ENCODE results near the gene HLA-DRA. TPM values are rescaled to one million over a fixed set of nuclear protein-coding genes. Genes with fewer than 3 reads are reported as not detected.

HLA-DRA gene
- total RNA-seq (10 to 100 TPM; 40.9 to 90.1 TPM), polyA plus RNA-seq (ENCODE audit: insufficient read length in 2 of 2) (10 to 100 TPM in 1 of 2 donors, 1 to 10 TPM in 1; 9.5 to 22.0 TPM)
- long read RNA-seq, donor 1, transcript HLA-DRA-202 (5 exons, 1,280 nt), result major isoform, 5 of 5 reads
- long read RNA-seq, donor 1, partial matches to known transcripts, result 0 of 5 reads
- long read RNA-seq, donor 1, other reads (novel, unspliced or antisense), result 0 of 5 reads
- long read RNA-seq, donor 2, partial matches to known transcripts, result 0 of 4 reads
- long read RNA-seq, donor 2, other reads (novel, unspliced or antisense), result 0 of 4 reads
- long read RNA-seq, donor 3, partial matches to known transcripts, result 0 of 2 reads
- long read RNA-seq, donor 3, other reads (novel, unspliced or antisense), result 0 of 2 reads
- long read RNA-seq, donor 4, transcript HLA-DRA-202 (5 exons, 1,280 nt), result major isoform, 53 of 66 reads
- long read RNA-seq, donor 4, partial matches to known transcripts, result 12 of 66 reads
- long read RNA-seq, donor 4, other reads (novel, unspliced or antisense), result 0 of 66 reads

DNA sequence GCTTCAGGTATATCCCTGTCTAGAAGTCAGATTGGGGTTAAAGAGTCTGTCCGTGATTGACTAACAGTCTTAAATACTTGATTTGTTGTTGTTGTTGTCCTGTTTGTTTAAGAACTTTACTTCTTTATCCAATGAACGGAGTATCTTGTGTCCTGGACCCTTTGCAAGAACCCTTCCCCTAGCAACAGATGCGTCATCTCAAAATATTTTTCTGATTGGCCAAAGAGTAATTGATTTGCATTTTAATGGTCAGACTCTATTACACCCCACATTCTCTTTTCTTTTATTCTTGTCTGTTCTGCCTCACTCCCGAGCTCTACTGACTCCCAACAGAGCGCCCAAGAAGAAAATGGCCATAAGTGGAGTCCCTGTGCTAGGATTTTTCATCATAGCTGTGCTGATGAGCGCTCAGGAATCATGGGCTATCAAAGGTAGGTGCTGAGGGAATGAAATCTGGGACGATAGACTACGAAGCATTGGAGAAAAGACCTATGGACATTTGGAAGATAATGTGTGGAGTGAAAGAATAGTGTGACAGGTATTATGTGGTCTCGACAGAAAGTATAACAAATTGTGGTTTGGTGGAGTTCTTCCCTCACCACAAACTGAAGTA is at the start of gene HLA-DRA:
TSS of gene HLA-DRA (plus strand) at position 286 of the 613 bp plus-strand sequence. CDS start at position 350, 64 bp downstream.
- no peak within 1 kb of the TSS for H3K27ac ChIP-seq (ENCODE audit: low read depth, low read length)
- no peaks in the 10 kb centered on the region for H3K9me3 ChIP-seq (ENCODE audit: control insufficient read depth, insufficient read depth, low read length)
- peak within 1 kb of the TSS; percentile 21 for H3K4me3 ChIP-seq (ENCODE audit: low read depth, low read length)
- H3K4me1 ChIP-seq (ENCODE audit: control insufficient read depth, insufficient read depth, low read length), result no peaks in the 10 kb centered on the region
- no peaks in the 10 kb centered on the region for H3K36me3 ChIP-seq (ENCODE audit: control insufficient read depth, insufficient read depth, low read length)
- WGBS (ENCODE audit: insufficient coverage), result 31% methylated on average over 5 of the region's 9 CpGs
- peak; percentile 36 to 88 (median 54) for DNase-seq (ENCODE audit: low read depth in 4 of 6, low spot score in 6 of 6)
- no peaks in the 10 kb centered on the region for H3K27me3 ChIP-seq (ENCODE audit: control insufficient read depth, insufficient read depth, low read length)

DNA sequence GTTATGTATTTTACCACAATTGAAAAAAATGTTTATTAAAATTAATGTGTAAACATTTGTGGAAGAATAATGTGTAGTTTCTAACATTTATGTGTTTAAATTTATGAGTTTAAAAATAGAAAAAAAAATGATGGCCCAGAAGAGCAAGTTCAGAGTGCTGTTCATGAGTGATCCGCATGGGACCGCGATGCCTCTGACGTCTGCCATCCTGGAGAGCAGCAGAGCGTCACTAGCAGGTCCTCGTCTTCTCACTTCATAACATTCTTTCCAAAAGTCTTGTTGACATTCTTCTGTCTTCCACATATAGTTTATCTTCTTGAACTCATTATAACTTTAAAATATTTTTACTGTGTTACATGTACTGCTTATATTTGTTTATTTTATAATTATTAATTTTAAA is 48.2 kb upstream of the HLA-DRA start:
- no peak overlapping the region for H3K4me3 ChIP-seq (ENCODE audit: low read depth, low read length)
- H3K4me1 ChIP-seq (ENCODE audit: control insufficient read depth, insufficient read depth, low read length), result no peaks in the 10 kb centered on the region
- no peaks in the 10 kb centered on the region for H3K27me3 ChIP-seq (ENCODE audit: control insufficient read depth, insufficient read depth, low read length)
- WGBS (ENCODE audit: insufficient coverage), result 93% methylated on average over 4 of the region's 6 CpGs
- H3K9me3 ChIP-seq (ENCODE audit: control insufficient read depth, insufficient read depth, low read length), result no peaks in the 10 kb centered on the region
- no peaks in the 10 kb centered on the region for H3K36me3 ChIP-seq (ENCODE audit: control insufficient read depth, insufficient read depth, low read length)
- DNase-seq (ENCODE audit: low read depth in 4 of 6, low spot score in 6 of 6), result no peak
- H3K27ac ChIP-seq (ENCODE audit: low read depth, low read length), result no peak overlapping the region

- H3K27me3 ChIP-seq (ENCODE audit: control insufficient read depth, insufficient read depth, low read length), result no peaks in the 10 kb centered on the region
- no peaks in the 10 kb centered on the region for H3K36me3 ChIP-seq (ENCODE audit: control insufficient read depth, insufficient read depth, low read length)
- peak in 1 of 6 donors; percentile 25 for DNase-seq (ENCODE audit: low read depth in 4 of 6, low spot score in 6 of 6)
- no peak overlapping the region for H3K27ac ChIP-seq (ENCODE audit: low read depth, low read length)
- 75% methylated on average over 5 of the region's 7 CpGs for WGBS (ENCODE audit: insufficient coverage)
- no peak overlapping the region for H3K4me3 ChIP-seq (ENCODE audit: low read depth, low read length)
- H3K9me3 ChIP-seq (ENCODE audit: control insufficient read depth, insufficient read depth, low read length), result no peaks in the 10 kb centered on the region
- H3K4me1 ChIP-seq (ENCODE audit: control insufficient read depth, insufficient read depth, low read length), result no peaks in the 10 kb centered on the region
Observed at GRCh38 chr6:32393665-32394420, 45.8 kb upstream of the HLA-DRA start.

- no peak overlapping the region for H3K4me3 ChIP-seq (ENCODE audit: low read depth, low read length)
- H3K4me1 ChIP-seq (ENCODE audit: control insufficient read depth, insufficient read depth, low read length), result no peaks in the 10 kb centered on the region
- 87% methylated on average over 6 of the region's 10 CpGs for WGBS (ENCODE audit: insufficient coverage)
- DNase-seq (ENCODE audit: low read depth in 4 of 6, low spot score in 6 of 6), result no peak
- H3K36me3 ChIP-seq (ENCODE audit: control insufficient read depth, insufficient read depth, low read length), result no peaks in the 10 kb centered on the region
- H3K27me3 ChIP-seq (ENCODE audit: control insufficient read depth, insufficient read depth, low read length), result no peaks in the 10 kb centered on the region
- H3K9me3 ChIP-seq (ENCODE audit: control insufficient read depth, insufficient read depth, low read length), result no peaks in the 10 kb centered on the region
- no peak overlapping the region for H3K27ac ChIP-seq (ENCODE audit: low read depth, low read length)
Observed at GRCh38 chr6:32396028-32396427, 43.7 kb upstream of the HLA-DRA start.

DNA sequence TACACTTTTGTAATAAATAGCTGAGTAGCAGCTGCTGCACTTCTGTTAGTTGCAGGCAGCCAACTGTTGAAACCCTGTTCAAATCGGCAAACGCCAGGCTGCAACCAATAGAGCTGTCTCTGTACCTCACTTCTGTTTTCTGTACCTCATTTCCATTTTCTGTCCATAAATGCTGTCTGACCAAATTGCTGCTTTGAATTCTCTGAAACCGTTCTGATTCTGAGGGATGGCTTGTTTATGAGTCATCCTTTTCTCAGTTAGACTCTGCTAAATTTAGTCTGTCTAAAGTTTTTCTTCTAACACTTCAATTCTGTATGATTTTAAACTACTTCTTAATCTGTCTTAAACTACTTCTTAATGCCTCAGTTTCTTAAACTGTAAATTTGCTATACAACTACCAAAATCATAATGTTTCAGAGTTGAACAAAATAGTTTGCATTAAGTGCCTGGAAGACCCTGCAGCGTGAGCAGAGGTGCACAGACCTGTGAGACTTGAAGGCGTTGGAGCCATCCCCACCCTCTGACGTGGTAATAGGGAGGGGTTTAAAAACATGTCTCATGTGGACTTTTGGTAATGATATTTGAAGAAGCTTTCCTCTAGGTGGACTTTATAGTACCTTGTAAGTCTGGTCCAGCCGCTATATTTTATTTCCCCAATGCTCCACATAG is 42.3 kb upstream of the HLA-DRA start:
- Histone ChIP-seq H3K4me1 (ENCODE audit: control insufficient read depth, insufficient read depth, low read length) (no peaks in the 10 kb centered on the region), H3K27me3 (ENCODE audit: control insufficient read depth, insufficient read depth, low read length) (no peaks in the 10 kb centered on the region), H3K27ac (ENCODE audit: low read depth, low read length) (no peak overlapping the region), H3K9me3 (ENCODE audit: control insufficient read depth, insufficient read depth, low read length) (no peaks in the 10 kb centered on the region), H3K36me3 (ENCODE audit: control insufficient read depth, insufficient read depth, low read length) (no peaks in the 10 kb centered on the region), H3K4me3 (ENCODE audit: low read depth, low read length) (no peak overlapping the region)
- no peak for DNase-seq (ENCODE audit: low read depth in 4 of 6, low spot score in 6 of 6)
- WGBS (ENCODE audit: insufficient coverage), result 75% methylated on average over 4 of the region's 7 CpGs

DNA sequence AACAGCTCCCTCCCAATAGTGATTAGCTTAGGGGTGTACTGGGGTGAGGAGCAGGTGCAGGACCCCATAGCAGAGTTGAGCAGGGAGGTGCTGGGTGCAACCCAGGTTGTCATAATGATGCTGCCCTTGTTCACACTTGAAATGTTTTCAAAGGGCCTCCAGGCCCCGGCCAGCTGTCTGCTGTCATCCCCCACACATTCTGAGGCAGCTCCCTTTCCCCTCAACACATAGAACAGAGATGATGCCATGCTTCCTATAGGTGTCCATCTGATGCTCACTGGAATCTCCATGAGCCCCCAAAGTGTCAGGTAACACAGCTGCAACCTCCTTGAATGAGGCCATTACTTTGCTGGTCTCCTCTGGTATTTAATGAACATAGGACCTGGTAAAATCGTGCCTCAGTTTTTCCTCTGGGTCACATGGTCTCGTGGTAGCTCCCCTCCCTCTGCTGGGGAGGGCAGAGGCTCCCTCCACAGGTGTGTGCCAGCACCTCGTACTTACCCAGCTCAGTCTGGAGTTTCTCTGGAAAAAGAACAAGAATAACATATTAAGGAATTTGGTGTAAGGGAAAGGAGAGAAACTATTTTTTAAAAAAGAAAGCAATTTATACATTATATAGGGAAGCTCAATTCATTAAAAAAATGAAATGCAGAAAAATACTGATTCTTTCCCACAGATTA is 38.3 kb upstream of the HLA-DRA start:
- H3K27ac ChIP-seq (ENCODE audit: low read depth, low read length), result no peak overlapping the region
- 52% methylated on average over 2 of the region's 4 CpGs for WGBS (ENCODE audit: insufficient coverage)
- H3K4me1 ChIP-seq (ENCODE audit: control insufficient read depth, insufficient read depth, low read length), result no peaks in the 10 kb centered on the region
- no peak for DNase-seq (ENCODE audit: low read depth in 4 of 6, low spot score in 6 of 6)
- H3K4me3 ChIP-seq (ENCODE audit: low read depth, low read length), result no peak overlapping the region
- H3K9me3 ChIP-seq (ENCODE audit: control insufficient read depth, insufficient read depth, low read length), result no peaks in the 10 kb centered on the region
- H3K36me3 ChIP-seq (ENCODE audit: control insufficient read depth, insufficient read depth, low read length), result no peaks in the 10 kb centered on the region
- H3K27me3 ChIP-seq (ENCODE audit: control insufficient read depth, insufficient read depth, low read length), result no peaks in the 10 kb centered on the region

DNA sequence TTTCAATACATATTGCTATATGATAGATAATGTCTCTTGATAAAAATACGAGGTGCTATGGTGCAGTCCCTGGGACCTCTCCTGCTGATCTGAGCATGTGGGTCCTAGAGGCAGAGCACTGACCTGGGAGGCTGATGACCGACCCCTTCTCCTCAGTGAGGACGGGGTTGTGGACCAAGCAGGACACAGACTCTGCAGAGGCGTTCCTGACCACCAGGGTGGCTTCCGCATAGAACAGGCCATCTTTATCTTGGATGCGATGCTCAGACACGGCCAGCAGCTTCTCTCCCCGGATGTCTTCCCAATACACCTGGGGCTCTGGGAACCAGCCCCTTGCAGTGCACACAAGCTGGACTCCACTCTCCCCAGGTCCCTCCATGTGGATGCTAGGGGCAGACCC is 36.9 kb upstream of the HLA-DRA start:
- H3K27me3 ChIP-seq (ENCODE audit: control insufficient read depth, insufficient read depth, low read length), result no peaks in the 10 kb centered on the region

DNA sequence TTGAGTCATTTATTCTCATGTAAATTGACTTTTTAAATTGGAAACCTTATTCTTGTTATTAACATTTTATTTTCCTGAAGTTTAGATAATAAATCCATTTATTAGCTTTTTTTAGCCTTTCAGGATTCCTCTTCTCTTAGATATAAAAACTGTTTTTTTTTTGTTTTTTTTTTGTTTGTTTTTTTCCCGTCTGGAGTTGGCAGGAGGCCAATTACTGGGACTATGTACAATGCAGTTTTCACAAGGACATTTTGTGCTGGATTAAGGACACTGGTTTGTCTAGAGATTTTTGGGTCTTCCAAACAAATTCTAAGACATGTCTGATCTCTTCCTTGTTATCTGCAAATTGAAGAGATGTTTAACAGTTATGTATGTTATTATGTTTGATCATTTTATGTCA is 34.0 kb upstream of the HLA-DRA start:
- WGBS (ENCODE audit: insufficient coverage), result no CpG with 5 or more reads among the region's 1 CpG
- Histone ChIP-seq H3K27ac (ENCODE audit: low read depth, low read length) (no peak overlapping the region), H3K27me3 (ENCODE audit: control insufficient read depth, insufficient read depth, low read length) (no peaks in the 10 kb centered on the region), H3K4me3 (ENCODE audit: low read depth, low read length) (no peak overlapping the region), H3K9me3 (ENCODE audit: control insufficient read depth, insufficient read depth, low read length) (no peaks in the 10 kb centered on the region), H3K36me3 (ENCODE audit: control insufficient read depth, insufficient read depth, low read length) (no peaks in the 10 kb centered on the region), H3K4me1 (ENCODE audit: control insufficient read depth, insufficient read depth, low read length) (no peaks in the 10 kb centered on the region)
- DNase-seq (ENCODE audit: low read depth in 4 of 6, low spot score in 6 of 6), result peak in 1 of 6 donors; percentile 36

More for the DNA sequence above, 36.9 kb upstream of the HLA-DRA start:
- WGBS (ENCODE audit: insufficient coverage), result 56% methylated on average over 7 of the region's 8 CpGs
- H3K4me3 ChIP-seq (ENCODE audit: low read depth, low read length), result no peak overlapping the region
- DNase-seq (ENCODE audit: low read depth in 4 of 6, low spot score in 6 of 6), result no peak
- H3K27ac ChIP-seq (ENCODE audit: low read depth, low read length), result no peak overlapping the region
- H3K36me3 ChIP-seq (ENCODE audit: control insufficient read depth, insufficient read depth, low read length), result no peaks in the 10 kb centered on the region
- no peaks in the 10 kb centered on the region for H3K9me3 ChIP-seq (ENCODE audit: control insufficient read depth, insufficient read depth, low read length)
- no peaks in the 10 kb centered on the region for H3K4me1 ChIP-seq (ENCODE audit: control insufficient read depth, insufficient read depth, low read length)

GRCh38 chr6:32406197-32406596 is 33.5 kb upstream of the HLA-DRA start:
- Histone ChIP-seq H3K27ac (ENCODE audit: low read depth, low read length) (no peak overlapping the region), H3K36me3 (ENCODE audit: control insufficient read depth, insufficient read depth, low read length) (no peaks in the 10 kb centered on the region), H3K27me3 (ENCODE audit: control insufficient read depth, insufficient read depth, low read length) (no peaks in the 10 kb centered on the region), H3K4me3 (ENCODE audit: low read depth, low read length) (no peak overlapping the region), H3K9me3 (ENCODE audit: control insufficient read depth, insufficient read depth, low read length) (no peaks in the 10 kb centered on the region), H3K4me1 (ENCODE audit: control insufficient read depth, insufficient read depth, low read length) (no peaks in the 10 kb centered on the region)
- peak in 1 of 6 donors; percentile 10 for DNase-seq (ENCODE audit: low read depth in 4 of 6, low spot score in 6 of 6)
- WGBS (ENCODE audit: insufficient coverage), result 52% methylated on average over 7 of the region's 9 CpGs

Measured in spinal cord (tissue), 10 donors.